Panc1 (cell line): ENCODE data around the gene GPC6. TPM values are rescaled to one million over a fixed set of nuclear protein-coding genes. Genes with fewer than 3 reads are reported as not detected.

Experiments
- ATAC-seq: fragments of 200-7000 bp; cut with Tn5 transposase; 2 replicates; pipeline ENCODE4 v1.9.1; 2020; ENCODE audit warnings: mild to moderate bottlenecking, moderate library complexity
- BruUV-seq: library from RNA; stranded (reverse); fragments of 400-500 nt; replicated peaks from 2 replicates; lab custom pipeline; 2021; lab: Mats Ljungman, UMichigan
- CTCF ChIA-PET: fragments of 300-600 bp; sonication (Branson Sonifier 250); formaldehyde crosslinking; loops from one replicate; lab custom pipeline; 2022; ENCODE audit warnings: antibody characterized with exemption; lab: Charles Lee
- POLR2A ChIA-PET: fragments of 300-600 bp; sonication (Branson Sonifier 250); formaldehyde crosslinking; loops from one replicate; lab custom pipeline; 2022; ENCODE audit warnings: antibody characterized with exemption; lab: Charles Lee
- DNase-seq: peaks from one replicate; pipeline ENCODE4 v3.0.0-alpha.2; 2010; ENCODE audit warnings: low read depth, low spot score
- H3K27ac ChIP-seq: 2 replicates; pipeline ENCODE4 v1.5.1; 2011; ENCODE audit warnings: mild to moderate bottlenecking, low read length, inconsistent platforms
- H3K27me3 ChIP-seq: fragments of 200-500 bp; sonication (Bioruptor generic); 2 replicates; pipeline ENCODE4 v1.6.0; 2014; ENCODE audit warnings: low read length, inconsistent platforms; ENCODE audit not compliant: control insufficient read depth, insufficient read depth
- H3K36me3 ChIP-seq: fragments of 200-500 bp; sonication (Bioruptor generic); 2 replicates; pipeline ENCODE4 v1.5.1; 2014; ENCODE audit warnings: inconsistent platforms, mild to moderate bottlenecking, low read length, moderate library complexity; ENCODE audit not compliant: control insufficient read depth, insufficient read depth
- H3K4me1 ChIP-seq: 2 replicates; pipeline ENCODE4 v1.5.1; 2011; ENCODE audit warnings: inconsistent platforms, mild to moderate bottlenecking, low read length, moderate library complexity; ENCODE audit not compliant: control insufficient read depth, insufficient read depth
- H3K4me3 ChIP-seq, 2 experiments: 2 replicates each; pipeline ENCODE4 v1.5.1; 2011 to 2012; ENCODE audit warnings: low read depth in 2 of 2, low read length in 2 of 2, mild to moderate bottlenecking in 2 of 2, inconsistent platforms in 1 of 2, moderate library complexity in 1 of 2
- H3K9me3 ChIP-seq: fragments of 200-500 bp; sonication (Bioruptor generic); 2 replicates; pipeline ENCODE4 v1.5.1; 2014; ENCODE audit warnings: low read depth, mild to moderate bottlenecking, inconsistent platforms, low read length, moderate library complexity; ENCODE audit not compliant: control insufficient read depth, insufficient read depth
- POLR2AphosphoS5 ChIP-seq: IDR thresholded peaks from 2 replicates; pipeline ENCODE4 v1.6.1; 2012; ENCODE audit warnings: mild to moderate bottlenecking, low read depth, low read length, moderate library complexity
- SIN3A ChIP-seq: IDR thresholded peaks from 2 replicates; pipeline ENCODE4 v1.6.1; 2012; ENCODE audit warnings: low read depth, mild to moderate bottlenecking, low read length, moderate library complexity, borderline replicate concordance; ENCODE audit not compliant: insufficient read depth
- TCF7L2 ChIP-seq: IDR thresholded peaks from 2 replicates; pipeline ENCODE4 v1.6.1; 2011; ENCODE audit warnings: mild to moderate bottlenecking, low read depth, low read length, inconsistent platforms
- in situ Hi-C: cut with HindIII; loops from 2 replicates; pipeline ENCODE4 v1.10.0; 2016; ENCODE audit warnings: low sequenced_read_pairs, low pct_unique_long_range_greater_than_20kb
- intact Hi-C: fragments of 100-400 bp; cut with micrococcal nuclease; formaldehyde crosslinking; loops from one replicate; pipeline ENCODE4 v1.10.0; 2022; ENCODE audit not compliant: unreplicated experiment
- total RNA-seq: library from RNA; stranded (reverse); gene quantifications from one replicate; pipeline ENCODE4 v1.2.1, GENCODE V29; 2021; ENCODE audit not compliant: unreplicated experiment
- TF ChIP-seq, protein P1 (sequence below): fragments of 450-650 bp; IDR thresholded peaks from 2 replicates; pipeline ENCODE4 v1.5.1; 2017; ENCODE audit warnings: mild to moderate bottlenecking
- TF ChIP-seq, protein P2 (sequence below), 2 experiments: IDR thresholded peaks; 2 replicates each; pipeline ENCODE4 v1.6.1; 2011 to 2012; ENCODE audit warnings: low read depth in 2 of 2, control low read depth in 1 of 2, low read length in 1 of 2, mild to moderate bottlenecking in 1 of 2, moderate library complexity in 1 of 2; ENCODE audit not compliant: insufficient read depth in 1 of 2

The GPC6 gene
- total RNA-seq, 1 experiment from 2014 or later: 4.8 TPM

DNA sequence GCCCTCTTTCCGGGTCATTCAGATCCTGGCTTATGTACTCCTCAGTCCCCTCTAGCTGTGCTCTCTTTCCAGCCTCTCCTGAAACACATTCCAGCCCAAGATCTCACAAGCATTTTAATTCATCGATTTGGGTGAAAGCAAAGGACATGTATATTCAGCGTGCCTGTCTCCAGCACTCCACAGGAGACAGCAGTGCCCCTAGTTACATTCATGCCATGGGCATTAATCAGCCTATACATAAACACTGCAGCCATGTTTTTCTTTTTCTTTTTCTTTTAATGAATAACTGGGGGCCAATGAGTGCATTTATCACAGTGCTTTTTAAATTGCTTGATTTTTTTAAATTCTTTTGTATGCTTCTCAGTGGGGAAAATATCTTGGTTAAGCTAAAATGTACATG lies 1053.7 kb downstream of the GPC6 start:
- H3K36me3 ChIP-seq: no peaks in the 10 kb centered on the region
- TF ChIP-seq, protein P1, sequence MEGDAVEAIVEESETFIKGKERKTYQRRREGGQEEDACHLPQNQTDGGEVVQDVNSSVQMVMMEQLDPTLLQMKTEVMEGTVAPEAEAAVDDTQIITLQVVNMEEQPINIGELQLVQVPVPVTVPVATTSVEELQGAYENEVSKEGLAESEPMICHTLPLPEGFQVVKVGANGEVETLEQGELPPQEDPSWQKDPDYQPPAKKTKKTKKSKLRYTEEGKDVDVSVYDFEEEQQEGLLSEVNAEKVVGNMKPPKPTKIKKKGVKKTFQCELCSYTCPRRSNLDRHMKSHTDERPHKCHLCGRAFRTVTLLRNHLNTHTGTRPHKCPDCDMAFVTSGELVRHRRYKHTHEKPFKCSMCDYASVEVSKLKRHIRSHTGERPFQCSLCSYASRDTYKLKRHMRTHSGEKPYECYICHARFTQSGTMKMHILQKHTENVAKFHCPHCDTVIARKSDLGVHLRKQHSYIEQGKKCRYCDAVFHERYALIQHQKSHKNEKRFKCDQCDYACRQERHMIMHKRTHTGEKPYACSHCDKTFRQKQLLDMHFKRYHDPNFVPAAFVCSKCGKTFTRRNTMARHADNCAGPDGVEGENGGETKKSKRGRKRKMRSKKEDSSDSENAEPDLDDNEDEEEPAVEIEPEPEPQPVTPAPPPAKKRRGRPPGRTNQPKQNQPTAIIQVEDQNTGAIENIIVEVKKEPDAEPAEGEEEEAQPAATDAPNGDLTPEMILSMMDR: no peak
- TF ChIP-seq, protein P2, sequence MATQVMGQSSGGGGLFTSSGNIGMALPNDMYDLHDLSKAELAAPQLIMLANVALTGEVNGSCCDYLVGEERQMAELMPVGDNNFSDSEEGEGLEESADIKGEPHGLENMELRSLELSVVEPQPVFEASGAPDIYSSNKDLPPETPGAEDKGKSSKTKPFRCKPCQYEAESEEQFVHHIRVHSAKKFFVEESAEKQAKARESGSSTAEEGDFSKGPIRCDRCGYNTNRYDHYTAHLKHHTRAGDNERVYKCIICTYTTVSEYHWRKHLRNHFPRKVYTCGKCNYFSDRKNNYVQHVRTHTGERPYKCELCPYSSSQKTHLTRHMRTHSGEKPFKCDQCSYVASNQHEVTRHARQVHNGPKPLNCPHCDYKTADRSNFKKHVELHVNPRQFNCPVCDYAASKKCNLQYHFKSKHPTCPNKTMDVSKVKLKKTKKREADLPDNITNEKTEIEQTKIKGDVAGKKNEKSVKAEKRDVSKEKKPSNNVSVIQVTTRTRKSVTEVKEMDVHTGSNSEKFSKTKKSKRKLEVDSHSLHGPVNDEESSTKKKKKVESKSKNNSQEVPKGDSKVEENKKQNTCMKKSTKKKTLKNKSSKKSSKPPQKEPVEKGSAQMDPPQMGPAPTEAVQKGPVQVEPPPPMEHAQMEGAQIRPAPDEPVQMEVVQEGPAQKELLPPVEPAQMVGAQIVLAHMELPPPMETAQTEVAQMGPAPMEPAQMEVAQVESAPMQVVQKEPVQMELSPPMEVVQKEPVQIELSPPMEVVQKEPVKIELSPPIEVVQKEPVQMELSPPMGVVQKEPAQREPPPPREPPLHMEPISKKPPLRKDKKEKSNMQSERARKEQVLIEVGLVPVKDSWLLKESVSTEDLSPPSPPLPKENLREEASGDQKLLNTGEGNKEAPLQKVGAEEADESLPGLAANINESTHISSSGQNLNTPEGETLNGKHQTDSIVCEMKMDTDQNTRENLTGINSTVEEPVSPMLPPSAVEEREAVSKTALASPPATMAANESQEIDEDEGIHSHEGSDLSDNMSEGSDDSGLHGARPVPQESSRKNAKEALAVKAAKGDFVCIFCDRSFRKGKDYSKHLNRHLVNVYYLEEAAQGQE (IDR thresholded peaks at IDR 0.05; ENCODE audit: insufficient read depth in 1 of 2, low read depth in 2 of 2, low read length in 1 of 2): no peak
- TF ChIP-seq SIN3A (no peak), POLR2AphosphoS5 (no peak), TCF7L2 (no peak)
- H3K27ac ChIP-seq: no peak overlapping the region
- in situ Hi-C loops (no loop called here), intact Hi-C loops (no loop called here)
- H3K27me3 ChIP-seq: no peaks in the 10 kb centered on the region
- no peak overlapping the region for H3K4me3 ChIP-seq
- CTCF ChIA-PET: no interaction called here
- no peak for ATAC-seq
- no peak for DNase-seq
- no peaks in the 10 kb centered on the region for H3K9me3 ChIP-seq
- POLR2A ChIA-PET: no interaction called here
- H3K4me1 ChIP-seq: no peaks in the 10 kb centered on the region
- no TSS peak for BruUV-seq

DNA sequence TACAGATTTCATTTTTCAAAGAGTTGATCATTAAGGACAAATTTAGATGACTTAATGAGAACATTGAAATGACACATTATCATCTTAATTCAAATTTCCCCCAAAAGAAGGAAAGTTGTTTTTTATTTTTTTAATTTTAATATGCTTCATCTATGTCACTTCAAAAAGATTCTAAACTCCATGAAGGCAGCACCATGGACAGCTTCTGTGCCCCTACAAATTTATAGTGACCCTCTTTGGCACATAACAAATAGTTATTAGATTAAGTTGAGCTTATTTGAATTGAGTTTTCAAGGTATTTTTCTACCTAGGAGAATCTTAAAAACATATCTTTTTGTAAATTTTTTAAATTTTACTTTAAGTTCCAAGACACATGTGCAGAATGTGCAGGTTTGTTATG lies 1054.2 kb downstream of the GPC6 start:
- TF ChIP-seq POLR2AphosphoS5: no peak
- no peak for TF ChIP-seq SIN3A
- TF ChIP-seq, protein P2 (IDR thresholded peaks at IDR 0.05; ENCODE audit: insufficient read depth in 1 of 2, low read depth in 2 of 2, low read length in 1 of 2): peak in 1 of 2 experiments; percentile 56; a peak in 2 of 4 replicates
- TF ChIP-seq, protein P1: no peak
- no peak for TF ChIP-seq TCF7L2
- POLR2A ChIA-PET: no interaction called here
- CTCF ChIA-PET: no interaction called here
- Histone ChIP-seq H3K36me3 (no peaks in the 10 kb centered on the region), H3K4me1 (no peaks in the 10 kb centered on the region), H3K9me3 (no peaks in the 10 kb centered on the region), H3K4me3 (no peak overlapping the region), H3K27ac (no peak overlapping the region), H3K27me3 (no peaks in the 10 kb centered on the region)
- intact Hi-C loops (no loop called here), in situ Hi-C loops (no loop called here)
- BruUV-seq: no TSS peak
- DNase-seq (no peak), ATAC-seq (no peak)
